NB4 (cell line): ENCODE data around the gene HPS1.

Experiments
- CTCF ChIP-seq: IDR thresholded peaks from one replicate; pipeline ENCODE4 v1.5.1; 2012; ENCODE audit warnings: low read depth, low read length
- MAX ChIP-seq: IDR thresholded peaks from 2 replicates; pipeline ENCODE4 v1.6.1; 2011; ENCODE audit warnings: low read depth, low read length
- MYC ChIP-seq: IDR thresholded peaks from 2 replicates; pipeline ENCODE4 v1.6.1; 2011; ENCODE audit warnings: low read depth, low read length
- POLR2A ChIP-seq: IDR thresholded peaks from 2 replicates; pipeline ENCODE4 v1.6.1; 2011; ENCODE audit warnings: mild to moderate bottlenecking; ENCODE audit not compliant: insufficient read length; ENCODE audit errors: extremely low read depth

GRCh38 chr10:98388101-98388655, 58.6 kb downstream of the HPS1 start:
- TF ChIP-seq CTCF, result no peak
- TF ChIP-seq POLR2A, result no peak
- TF ChIP-seq MAX, result no peak
- no peak for TF ChIP-seq MYC
